ENCODE data around the gene COMMD1. TPM values are rescaled to one million over a fixed set of nuclear protein-coding genes. Genes with fewer than 3 reads are reported as not detected.

Gene COMMD1
- polyA plus RNA-seq, 1 of the 3 experiments (the other 2 are of a cell fraction), result 32.5 TPM

DNA sequence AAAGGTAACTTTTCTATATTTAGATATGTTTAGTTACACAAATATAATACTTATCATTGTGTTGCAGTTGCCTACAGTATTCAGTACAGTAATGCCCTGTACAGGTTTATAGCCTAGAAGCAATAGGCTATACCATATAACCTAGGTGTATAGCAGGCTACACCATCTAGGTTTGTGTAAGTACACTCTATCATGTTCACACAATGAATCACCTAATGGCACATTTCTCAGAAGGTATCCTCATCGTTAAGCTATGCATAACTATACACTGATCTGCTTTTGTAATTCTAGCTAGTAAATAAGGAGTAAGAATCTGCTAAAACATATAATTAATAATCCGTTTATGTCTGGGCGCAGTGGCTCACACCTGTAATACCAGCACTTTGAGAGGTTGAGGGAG, 102.1 kb downstream of the COMMD1 start:
- no peak for DNase-seq
- H3F3A ChIP-seq (replicated peaks; ENCODE audit: insufficient read depth), result peaks cover 3% of the 10 kb centered on the region
- no peaks in the 10 kb centered on the region for H3K9me2 ChIP-seq
- H3K9me3 ChIP-seq, result no peaks in the 10 kb centered on the region
- no peaks in the 10 kb centered on the region for H3K4me1 ChIP-seq (ENCODE audit: control insufficient read depth in 1 of 2, insufficient read depth in 2 of 2, low read depth in 1 of 2, low read length in 1 of 2)
- no peaks in the 10 kb centered on the region for H3K79me2 ChIP-seq (ENCODE audit: insufficient read depth)
- CTCF ChIA-PET, result interaction anchor here (0.8 to 1.7 kb wide), 3 partner anchors 12 to 170 kb away, joined by 3 to 4 read pairs (median 3); no protein-coding TSS in a partner anchor
- no peaks in the 10 kb centered on the region for H4K20me1 ChIP-seq (ENCODE audit: insufficient read depth)
- TF ChIP-seq NRF1 (IDR thresholded peaks at IDR 0.05; ENCODE audit: low read depth, low read length), result no peak
- no peak for TF ChIP-seq FOXJ3 (CRISPR knock-in tag; IDR thresholded peaks at IDR 0.05)
- TF ChIP-seq NFIC (IDR thresholded peaks at IDR 0.05; ENCODE audit: borderline replicate concordance), result no peak
- TF ChIP-seq FOSL2 (IDR thresholded peaks at IDR 0.05; ENCODE audit: borderline replicate concordance, low read depth), result no peak
- TF ChIP-seq, protein P1, sequence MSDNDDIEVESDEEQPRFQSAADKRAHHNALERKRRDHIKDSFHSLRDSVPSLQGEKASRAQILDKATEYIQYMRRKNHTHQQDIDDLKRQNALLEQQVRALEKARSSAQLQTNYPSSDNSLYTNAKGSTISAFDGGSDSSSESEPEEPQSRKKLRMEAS (IDR thresholded peaks at IDR 0.05; ENCODE audit: low read depth), result no peak
- TF ChIP-seq, protein P2, sequence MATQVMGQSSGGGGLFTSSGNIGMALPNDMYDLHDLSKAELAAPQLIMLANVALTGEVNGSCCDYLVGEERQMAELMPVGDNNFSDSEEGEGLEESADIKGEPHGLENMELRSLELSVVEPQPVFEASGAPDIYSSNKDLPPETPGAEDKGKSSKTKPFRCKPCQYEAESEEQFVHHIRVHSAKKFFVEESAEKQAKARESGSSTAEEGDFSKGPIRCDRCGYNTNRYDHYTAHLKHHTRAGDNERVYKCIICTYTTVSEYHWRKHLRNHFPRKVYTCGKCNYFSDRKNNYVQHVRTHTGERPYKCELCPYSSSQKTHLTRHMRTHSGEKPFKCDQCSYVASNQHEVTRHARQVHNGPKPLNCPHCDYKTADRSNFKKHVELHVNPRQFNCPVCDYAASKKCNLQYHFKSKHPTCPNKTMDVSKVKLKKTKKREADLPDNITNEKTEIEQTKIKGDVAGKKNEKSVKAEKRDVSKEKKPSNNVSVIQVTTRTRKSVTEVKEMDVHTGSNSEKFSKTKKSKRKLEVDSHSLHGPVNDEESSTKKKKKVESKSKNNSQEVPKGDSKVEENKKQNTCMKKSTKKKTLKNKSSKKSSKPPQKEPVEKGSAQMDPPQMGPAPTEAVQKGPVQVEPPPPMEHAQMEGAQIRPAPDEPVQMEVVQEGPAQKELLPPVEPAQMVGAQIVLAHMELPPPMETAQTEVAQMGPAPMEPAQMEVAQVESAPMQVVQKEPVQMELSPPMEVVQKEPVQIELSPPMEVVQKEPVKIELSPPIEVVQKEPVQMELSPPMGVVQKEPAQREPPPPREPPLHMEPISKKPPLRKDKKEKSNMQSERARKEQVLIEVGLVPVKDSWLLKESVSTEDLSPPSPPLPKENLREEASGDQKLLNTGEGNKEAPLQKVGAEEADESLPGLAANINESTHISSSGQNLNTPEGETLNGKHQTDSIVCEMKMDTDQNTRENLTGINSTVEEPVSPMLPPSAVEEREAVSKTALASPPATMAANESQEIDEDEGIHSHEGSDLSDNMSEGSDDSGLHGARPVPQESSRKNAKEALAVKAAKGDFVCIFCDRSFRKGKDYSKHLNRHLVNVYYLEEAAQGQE (IDR thresholded peaks at IDR 0.05; ENCODE audit: low read depth, low read length), result no peak
- no peak for TF ChIP-seq RFX5 (IDR thresholded peaks at IDR 0.05; ENCODE audit: low read length)
- TF ChIP-seq, protein P3, sequence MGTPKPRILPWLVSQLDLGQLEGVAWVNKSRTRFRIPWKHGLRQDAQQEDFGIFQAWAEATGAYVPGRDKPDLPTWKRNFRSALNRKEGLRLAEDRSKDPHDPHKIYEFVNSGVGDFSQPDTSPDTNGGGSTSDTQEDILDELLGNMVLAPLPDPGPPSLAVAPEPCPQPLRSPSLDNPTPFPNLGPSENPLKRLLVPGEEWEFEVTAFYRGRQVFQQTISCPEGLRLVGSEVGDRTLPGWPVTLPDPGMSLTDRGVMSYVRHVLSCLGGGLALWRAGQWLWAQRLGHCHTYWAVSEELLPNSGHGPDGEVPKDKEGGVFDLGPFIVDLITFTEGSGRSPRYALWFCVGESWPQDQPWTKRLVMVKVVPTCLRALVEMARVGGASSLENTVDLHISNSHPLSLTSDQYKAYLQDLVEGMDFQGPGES (IDR thresholded peaks at IDR 0.05; ENCODE audit: low read depth, low read length), result no peak
- TF ChIP-seq MXI1 (IDR thresholded peaks at IDR 0.05; ENCODE audit: low read depth, low read length), result no peak
- no peak for TF ChIP-seq SIN3A (IDR thresholded peaks at IDR 0.05; ENCODE audit: borderline replicate concordance, low read depth, low read length)
- no peak for TF ChIP-seq MEF2A (IDR thresholded peaks at IDR 0.05; ENCODE audit: borderline replicate concordance, low read depth)
- TF ChIP-seq, protein P4, sequence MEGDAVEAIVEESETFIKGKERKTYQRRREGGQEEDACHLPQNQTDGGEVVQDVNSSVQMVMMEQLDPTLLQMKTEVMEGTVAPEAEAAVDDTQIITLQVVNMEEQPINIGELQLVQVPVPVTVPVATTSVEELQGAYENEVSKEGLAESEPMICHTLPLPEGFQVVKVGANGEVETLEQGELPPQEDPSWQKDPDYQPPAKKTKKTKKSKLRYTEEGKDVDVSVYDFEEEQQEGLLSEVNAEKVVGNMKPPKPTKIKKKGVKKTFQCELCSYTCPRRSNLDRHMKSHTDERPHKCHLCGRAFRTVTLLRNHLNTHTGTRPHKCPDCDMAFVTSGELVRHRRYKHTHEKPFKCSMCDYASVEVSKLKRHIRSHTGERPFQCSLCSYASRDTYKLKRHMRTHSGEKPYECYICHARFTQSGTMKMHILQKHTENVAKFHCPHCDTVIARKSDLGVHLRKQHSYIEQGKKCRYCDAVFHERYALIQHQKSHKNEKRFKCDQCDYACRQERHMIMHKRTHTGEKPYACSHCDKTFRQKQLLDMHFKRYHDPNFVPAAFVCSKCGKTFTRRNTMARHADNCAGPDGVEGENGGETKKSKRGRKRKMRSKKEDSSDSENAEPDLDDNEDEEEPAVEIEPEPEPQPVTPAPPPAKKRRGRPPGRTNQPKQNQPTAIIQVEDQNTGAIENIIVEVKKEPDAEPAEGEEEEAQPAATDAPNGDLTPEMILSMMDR (IDR thresholded peaks at IDR 0.05), result no peak
- TF ChIP-seq YY1 (IDR thresholded peaks at IDR 0.05; ENCODE audit: low read depth), result no peak
- TF ChIP-seq POLR2AphosphoS5 (IDR thresholded peaks at IDR 0.05; ENCODE audit: low read depth, low read length), result no peak
- TF ChIP-seq, protein P5, sequence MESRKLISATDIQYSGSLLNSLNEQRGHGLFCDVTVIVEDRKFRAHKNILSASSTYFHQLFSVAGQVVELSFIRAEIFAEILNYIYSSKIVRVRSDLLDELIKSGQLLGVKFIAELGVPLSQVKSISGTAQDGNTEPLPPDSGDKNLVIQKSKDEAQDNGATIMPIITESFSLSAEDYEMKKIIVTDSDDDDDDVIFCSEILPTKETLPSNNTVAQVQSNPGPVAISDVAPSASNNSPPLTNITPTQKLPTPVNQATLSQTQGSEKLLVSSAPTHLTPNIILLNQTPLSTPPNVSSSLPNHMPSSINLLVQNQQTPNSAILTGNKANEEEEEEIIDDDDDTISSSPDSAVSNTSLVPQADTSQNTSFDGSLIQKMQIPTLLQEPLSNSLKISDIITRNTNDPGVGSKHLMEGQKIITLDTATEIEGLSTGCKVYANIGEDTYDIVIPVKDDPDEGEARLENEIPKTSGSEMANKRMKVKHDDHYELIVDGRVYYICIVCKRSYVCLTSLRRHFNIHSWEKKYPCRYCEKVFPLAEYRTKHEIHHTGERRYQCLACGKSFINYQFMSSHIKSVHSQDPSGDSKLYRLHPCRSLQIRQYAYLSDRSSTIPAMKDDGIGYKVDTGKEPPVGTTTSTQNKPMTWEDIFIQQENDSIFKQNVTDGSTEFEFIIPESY (IDR thresholded peaks at IDR 0.05; ENCODE audit: borderline replicate concordance, low read depth), result no peak
- no peak for TF ChIP-seq RCOR1 (IDR thresholded peaks at IDR 0.05; ENCODE audit: low read length)
- no peak for TF ChIP-seq TEAD4 (IDR thresholded peaks at IDR 0.05; ENCODE audit: borderline replicate concordance, insufficient read depth)
- TF ChIP-seq FOXM1 (IDR thresholded peaks at IDR 0.05; ENCODE audit: low read depth), result no peak
- TF ChIP-seq EP300 (IDR thresholded peaks at IDR 0.05; ENCODE audit: borderline replicate concordance in 1 of 2, low read depth in 1 of 2, low read length in 1 of 2), result no peak
- TF ChIP-seq RAD21 (IDR thresholded peaks at IDR 0.05; ENCODE audit: low read length), result no peak
- no peaks in the 10 kb centered on the region for H3K27me3 ChIP-seq (ENCODE audit: insufficient read depth)
- 100% methylated on average over 3 of the region's 3 CpGs for WGBS (ENCODE audit: low lambda C conversion rate)
- peaks cover 0 to 7% of the 10 kb centered on the region in 2 experiments for H3K36me3 ChIP-seq (replicated peaks in 1 of 2; ENCODE audit: control insufficient read depth in 1 of 2, insufficient read depth in 2 of 2, low read length in 1 of 2)
- no peak overlapping the region for H3K9ac ChIP-seq
- no peak overlapping the region for H2AFZ ChIP-seq (ENCODE audit: low read depth)
- no peak overlapping the region for H3K4me2 ChIP-seq
- H3K27ac ChIP-seq (ENCODE audit: low read depth in 2 of 2, low read length in 1 of 2), result no peak overlapping the region
- no peak overlapping the region for H3K4me3 ChIP-seq (ENCODE audit: low read depth in 2 of 2, low read length in 1 of 2)
- POLR2A ChIA-PET, result no interaction called here
